Kidney (tissue), 14 donors: ENCODE data around the gene BMERB1. TPM values are rescaled to one million over a fixed set of nuclear protein-coding genes. Genes with fewer than 3 reads are reported as not detected.

Experiments
- DNase-seq, 5 donors: peaks; one replicate each; pipeline ENCODE4 v3.0.0-alpha.2; 2013 to 2020
- FAIRE-seq: peaks from 2 replicates; lab custom pipeline; 2012; peaks lifted over from hg19 to GRCh38; lab: Jason Lieb, UNC
- H3K27ac ChIP-seq, 2 donors: one replicate each; pipeline ENCODE4 v1.7.0; 2013; ENCODE audit warnings: low read depth in 2 of 2, low read length in 2 of 2, inconsistent platforms in 1 of 2
- H3K27me3 ChIP-seq: one replicate; pipeline ENCODE4 v1.7.1; 2013; ENCODE audit warnings: low read length, inconsistent platforms; ENCODE audit not compliant: control insufficient read depth, insufficient read depth
- H3K36me3 ChIP-seq, 3 donors: one replicate each; pipeline versions ENCODE4 v1.7.0 to v1.7.1; 2013; ENCODE audit warnings: low read length in 3 of 3, control low read depth in 1 of 3, inconsistent platforms in 1 of 3; ENCODE audit not compliant: insufficient read depth in 3 of 3, control insufficient read depth in 2 of 3
- H3K4me1 ChIP-seq, 3 donors: one replicate each; pipeline versions ENCODE4 v1.7.0 to v1.7.1; 2013; ENCODE audit warnings: low read length in 3 of 3, inconsistent platforms in 1 of 3, low read depth in 1 of 3; ENCODE audit not compliant: control insufficient read depth in 2 of 3, insufficient read depth in 2 of 3
- H3K4me3 ChIP-seq, 3 donors: one replicate each; pipeline versions ENCODE4 v1.7.0 to v1.8.1; 2013; ENCODE audit warnings: low read length in 3 of 3, control low read depth in 1 of 3, inconsistent platforms in 1 of 3
- H3K9ac ChIP-seq, 3 donors: one replicate each; pipeline versions ENCODE4 v1.7.0 to v1.7.1; 2013; ENCODE audit warnings: low read length in 3 of 3, control low read depth in 1 of 3, inconsistent platforms in 1 of 3
- H3K9me3 ChIP-seq, 3 donors: one replicate each; pipeline versions ENCODE4 v1.7.0 to v1.7.1; 2013; ENCODE audit warnings: low read length in 3 of 3, control low read depth in 1 of 3, inconsistent platforms in 1 of 3; ENCODE audit not compliant: control insufficient read depth in 2 of 3, insufficient read depth in 1 of 3
- CTCF ChIP-seq: IDR thresholded peaks from 3 replicates; pipeline ENCODE4 v1.5.1; 2012; ENCODE audit warnings: mild to moderate bottlenecking, moderate library complexity, borderline replicate concordance; ENCODE audit not compliant: insufficient read depth; ENCODE audit errors: extremely low read depth
- intact Hi-C: fragments of 100-400 bp; cut with DNase I; formaldehyde crosslinking; loops from one replicate; pipeline ENCODE4 v1.11.1; 2022
- polyA plus RNA-seq: library from polyadenylated mRNA; stranded (reverse); fragments of 350-450 nt; fragmentation: Illumina TruSeq; extraction: RNeasy Lipid Tissue Mini Kit (QIAGEN cat#74804); gene quantifications from one replicate; pipeline ENCODE4 v1.2.3, GENCODE V29; 2014; ENCODE audit warnings: low read depth, low replicate concordance; ENCODE audit not compliant: insufficient read depth
- total RNA-seq: library from RNA; stranded (reverse); fragmentation: NEBNext Ultra II Directional; extraction: Animal tissue kit (Norgen Biotek cat#: 25700); gene quantifications from one replicate; pipeline ENCODE4 v1.2.1, GENCODE V29; 2021
- donor health status: control.
- donor health status: control.
- donor health status: control.
- donor health status: control.
- donor health status: control.
- donor health status: DM: yes; HTN: yes; CAD: no.
- donor health status: Normal renal cell carcinoma (clear cell type).

The BMERB1 gene
- total and polyA plus RNA-seq, 2 donors from 2014 or later: 33.4 to 48.8 TPM

- TF ChIP-seq CTCF: no peak
- DNase-seq (no peak), FAIRE-seq (no peak)
- no peak overlapping the region for H3K27ac ChIP-seq
- peaks cover 0 to 11% (median 4%) of the 10 kb centered on the region in 3 donors for H3K4me1 ChIP-seq
- H3K9ac ChIP-seq: no peak overlapping the region
- H3K36me3 ChIP-seq: no peaks in the 10 kb centered on the region
- intact Hi-C loops: no loop called here
- H3K4me3 ChIP-seq: no peak overlapping the region
- H3K9me3 ChIP-seq: no peaks in the 10 kb centered on the region
- H3K27me3 ChIP-seq: no peaks in the 10 kb centered on the region
Measured at GRCh38 chr16:15521390-15521757, 87.0 kb downstream of the BMERB1 start.

GRCh38 chr16:15521758-15522509 is 87.5 kb downstream of the BMERB1 start:
- Histone ChIP-seq H3K4me1 (peaks cover 0 to 11% (median 4%) of the 10 kb centered on the region in 3 donors), H3K9me3 (no peaks in the 10 kb centered on the region), H3K4me3 (no peak overlapping the region), H3K36me3 (no peaks in the 10 kb centered on the region), H3K27me3 (no peaks in the 10 kb centered on the region), H3K9ac (no peak overlapping the region), H3K27ac (no peak overlapping the region)
- intact Hi-C loops: no loop called here
- FAIRE-seq (no peak), DNase-seq (peak in 1 of 5 donors; percentile 34)
- TF ChIP-seq CTCF: no peak

- no peak for FAIRE-seq
- intact Hi-C loops: no loop called here
- Histone ChIP-seq H3K9me3 (no peaks in the 10 kb centered on the region), H3K27ac (no peak overlapping the region), H3K27me3 (no peaks in the 10 kb centered on the region), H3K4me3 (no peak overlapping the region), H3K4me1 (peaks cover 0 to 6% (median under 1%) of the 10 kb centered on the region in 3 donors), H3K36me3 (no peaks in the 10 kb centered on the region), H3K9ac (no peak overlapping the region)
- TF ChIP-seq CTCF: no peak
- DNase-seq: no peak
Measured at GRCh38 chr16:15523092-15523541, 88.7 kb downstream of the BMERB1 start.
